ENCODE measurements around the gene LONP1.
"Not testable (repeated sequence)": the region's sequence is repeated elsewhere in the genome, so short reads cannot be mapped to it uniquely, and the experiment has no call there.

The LONP1 gene, protein sequence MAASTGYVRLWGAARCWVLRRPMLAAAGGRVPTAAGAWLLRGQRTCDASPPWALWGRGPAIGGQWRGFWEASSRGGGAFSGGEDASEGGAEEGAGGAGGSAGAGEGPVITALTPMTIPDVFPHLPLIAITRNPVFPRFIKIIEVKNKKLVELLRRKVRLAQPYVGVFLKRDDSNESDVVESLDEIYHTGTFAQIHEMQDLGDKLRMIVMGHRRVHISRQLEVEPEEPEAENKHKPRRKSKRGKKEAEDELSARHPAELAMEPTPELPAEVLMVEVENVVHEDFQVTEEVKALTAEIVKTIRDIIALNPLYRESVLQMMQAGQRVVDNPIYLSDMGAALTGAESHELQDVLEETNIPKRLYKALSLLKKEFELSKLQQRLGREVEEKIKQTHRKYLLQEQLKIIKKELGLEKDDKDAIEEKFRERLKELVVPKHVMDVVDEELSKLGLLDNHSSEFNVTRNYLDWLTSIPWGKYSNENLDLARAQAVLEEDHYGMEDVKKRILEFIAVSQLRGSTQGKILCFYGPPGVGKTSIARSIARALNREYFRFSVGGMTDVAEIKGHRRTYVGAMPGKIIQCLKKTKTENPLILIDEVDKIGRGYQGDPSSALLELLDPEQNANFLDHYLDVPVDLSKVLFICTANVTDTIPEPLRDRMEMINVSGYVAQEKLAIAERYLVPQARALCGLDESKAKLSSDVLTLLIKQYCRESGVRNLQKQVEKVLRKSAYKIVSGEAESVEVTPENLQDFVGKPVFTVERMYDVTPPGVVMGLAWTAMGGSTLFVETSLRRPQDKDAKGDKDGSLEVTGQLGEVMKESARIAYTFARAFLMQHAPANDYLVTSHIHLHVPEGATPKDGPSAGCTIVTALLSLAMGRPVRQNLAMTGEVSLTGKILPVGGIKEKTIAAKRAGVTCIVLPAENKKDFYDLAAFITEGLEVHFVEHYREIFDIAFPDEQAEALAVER

GRCh38 chr19:5719961-5720790 lies at the start of gene LONP1, which contains the start of gene CATSPERD:
LONP1 (minus strand) TSS chr19:5720146; CDS start chr19:5720132, 14 bp downstream.
CATSPERD (plus strand) TSS chr19:5720637; CDS start chr19:5720738, 101 bp downstream.
- no peaks in the 10 kb centered on the region for H3K9me3 Mint-ChIP-seq
- H3K27ac Mint-ChIP-seq = peak within 1 kb of the TSS; percentile 97
- peaks cover 3 to 5% of the 10 kb centered on the region in 2 donors for H3K27me3 Mint-ChIP-seq
- H3K4me3 Mint-ChIP-seq = peak within 1 kb of the TSS; percentile 89 to 94
- peak; percentile 91 to 92 for ATAC-seq (replicated peaks)
- peaks cover 12 to 13% of the 10 kb centered on the region in 2 donors for H3K36me3 Mint-ChIP-seq
- peaks cover 21 to 33% of the 10 kb centered on the region in 2 donors for H3K4me1 Mint-ChIP-seq
- DNase-seq = peak; percentile 97

- no peak overlapping the region for H3K4me3 Mint-ChIP-seq
- no peak overlapping the region for H3K27ac Mint-ChIP-seq
- H3K36me3 Mint-ChIP-seq = no peaks in the 10 kb centered on the region
- peaks cover 0 to under 1% of the 10 kb centered on the region in 2 donors for H3K9me3 Mint-ChIP-seq
- peaks cover 6 to 7% of the 10 kb centered on the region in 2 donors for H3K27me3 Mint-ChIP-seq
- ATAC-seq (replicated peaks) (no peak), DNase-seq (no peak)
- H3K4me1 Mint-ChIP-seq = peaks cover 4% of the 10 kb centered on the region in 2 donors
Measured at GRCh38 chr19:5767949-5768348, 48.0 kb upstream of the LONP1 start.

DNA sequence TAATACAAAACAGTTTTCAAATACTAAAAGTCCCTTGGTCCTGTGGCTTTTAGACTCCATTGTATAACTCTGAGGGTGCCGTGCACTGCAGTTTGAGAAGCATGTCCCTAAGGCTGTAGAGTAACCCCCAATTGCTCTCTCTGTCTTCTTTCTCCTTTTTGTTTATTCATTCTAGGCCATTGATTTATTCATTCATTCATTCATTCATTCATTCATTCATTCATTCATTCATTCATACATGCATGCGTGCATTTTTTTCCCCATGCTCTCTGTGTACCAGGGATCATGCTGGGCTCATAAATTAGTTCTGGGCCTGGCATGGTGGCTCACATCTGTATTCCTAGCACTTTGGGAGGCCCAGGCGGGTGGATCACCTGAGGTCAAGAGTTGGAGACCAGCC lies 45.3 kb upstream of the LONP1 start:
- Mint-ChIP-seq H3K27ac (no peak overlapping the region), H3K27me3 (peaks cover 9 to 12% of the 10 kb centered on the region in 2 donors), H3K9me3 (peaks cover 5 to 7% of the 10 kb centered on the region in 2 donors), H3K36me3 (no peaks in the 10 kb centered on the region), H3K4me1 (peaks cover 2 to 4% of the 10 kb centered on the region in 2 donors), H3K4me3 (no peak overlapping the region)
- DNase-seq (no peak), ATAC-seq (replicated peaks) (no peak)

- no peak overlapping the region for H3K4me3 Mint-ChIP-seq
- no peaks in the 10 kb centered on the region for H3K4me1 Mint-ChIP-seq
- ATAC-seq (replicated peaks) (no peak), DNase-seq (no peak)
- no peaks in the 10 kb centered on the region for H3K36me3 Mint-ChIP-seq
- H3K27ac Mint-ChIP-seq = no peak overlapping the region
- H3K27me3 Mint-ChIP-seq = peaks cover 13 to 25% of the 10 kb centered on the region in 2 donors
- H3K9me3 Mint-ChIP-seq = peaks cover 5 to 7% of the 10 kb centered on the region in 2 donors
Measured at GRCh38 chr19:5762608-5763217, 42.8 kb upstream of the LONP1 start.

- H3K27ac Mint-ChIP-seq = no peak overlapping the region
- no peak for DNase-seq
- no peak for ATAC-seq (replicated peaks)
- no peak overlapping the region for H3K4me3 Mint-ChIP-seq
- H3K9me3 Mint-ChIP-seq = no peaks in the 10 kb centered on the region
- no peaks in the 10 kb centered on the region for H3K4me1 Mint-ChIP-seq
- H3K36me3 Mint-ChIP-seq = no peaks in the 10 kb centered on the region
- H3K27me3 Mint-ChIP-seq = peaks cover 13 to 18% of the 10 kb centered on the region in 2 donors
Measured at GRCh38 chr19:5753743-5754142, 33.8 kb upstream of the LONP1 start.

GRCh38 chr19:5751709-5752108 lies 31.8 kb upstream of the LONP1 start:
- no peaks in the 10 kb centered on the region for H3K9me3 Mint-ChIP-seq
- H3K4me3 Mint-ChIP-seq = no peak overlapping the region
- H3K36me3 Mint-ChIP-seq = no peaks in the 10 kb centered on the region
- no peaks in the 10 kb centered on the region for H3K4me1 Mint-ChIP-seq
- peaks cover 7 to 11% of the 10 kb centered on the region in 2 donors for H3K27me3 Mint-ChIP-seq
- H3K27ac Mint-ChIP-seq = no peak overlapping the region
- DNase-seq (no peak), ATAC-seq (replicated peaks) (no peak)

DNA sequence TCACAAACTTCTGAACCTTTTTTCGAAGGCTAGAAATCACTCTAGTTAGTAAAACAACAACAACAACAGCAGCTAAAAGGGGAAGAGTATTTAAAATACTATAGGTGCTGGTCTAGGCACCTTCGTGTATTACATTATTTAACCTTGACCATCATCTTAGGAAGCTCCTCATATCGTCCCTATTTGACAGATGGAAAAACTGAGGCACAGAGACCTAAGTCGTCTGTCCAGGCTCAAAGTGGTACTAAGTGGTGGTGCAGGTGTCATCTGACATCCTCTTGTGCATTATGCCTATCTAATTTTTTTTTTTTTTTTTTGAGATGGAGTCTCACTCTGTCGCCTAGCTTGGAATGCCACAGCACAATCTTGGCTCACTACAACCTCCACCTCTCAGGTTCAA lies 29.6 kb upstream of the LONP1 start:
- no peaks in the 10 kb centered on the region for H3K9me3 Mint-ChIP-seq
- H3K4me3 Mint-ChIP-seq = no peak overlapping the region
- peaks cover 3 to 13% of the 10 kb centered on the region in 2 donors for H3K27me3 Mint-ChIP-seq
- no peak for ATAC-seq (replicated peaks)
- H3K27ac Mint-ChIP-seq = no peak overlapping the region
- H3K36me3 Mint-ChIP-seq = no peaks in the 10 kb centered on the region
- DNase-seq = no peak
- no peaks in the 10 kb centered on the region for H3K4me1 Mint-ChIP-seq

GRCh38 chr19:5748920-5749319 lies 29.0 kb upstream of the LONP1 start:
- H3K27ac Mint-ChIP-seq; H3K4me1 Mint-ChIP-seq; ATAC-seq (replicated peaks); DNase-seq; H3K36me3 Mint-ChIP-seq; H3K9me3 Mint-ChIP-seq; H3K4me3 Mint-ChIP-seq: not testable (repeated sequence)
- peaks cover 2 to 13% of the 10 kb centered on the region in 2 donors for H3K27me3 Mint-ChIP-seq

DNA sequence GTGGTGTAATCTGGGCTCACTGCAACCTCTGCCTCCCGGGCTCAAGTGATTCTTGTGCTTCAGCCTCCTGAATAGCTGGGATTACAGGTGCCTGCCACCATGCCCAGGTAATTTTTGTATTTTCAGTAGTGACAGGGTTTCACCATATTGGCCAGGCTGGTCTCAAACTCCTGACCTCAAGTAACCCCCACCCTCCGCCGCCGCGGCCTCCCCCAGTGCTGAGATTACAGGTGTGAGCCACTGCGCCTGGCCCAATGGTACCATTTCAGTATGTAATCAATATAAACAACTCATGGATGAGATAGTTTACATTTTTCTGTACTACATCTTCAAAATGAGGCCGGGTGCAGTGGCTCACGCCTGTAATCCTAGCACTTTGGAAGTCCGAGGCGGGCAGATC lies 25.1 kb upstream of the LONP1 start:
- H3K9me3 Mint-ChIP-seq; H3K4me1 Mint-ChIP-seq; H3K4me3 Mint-ChIP-seq; DNase-seq; H3K27ac Mint-ChIP-seq; H3K36me3 Mint-ChIP-seq; ATAC-seq (replicated peaks): not testable (repeated sequence)
- peaks cover 10 to 14% of the 10 kb centered on the region in 2 donors for H3K27me3 Mint-ChIP-seq

- H3K4me3 Mint-ChIP-seq = no peak overlapping the region
- no peaks in the 10 kb centered on the region for H3K4me1 Mint-ChIP-seq
- ATAC-seq (replicated peaks) (no peak), DNase-seq (no peak)
- H3K36me3 Mint-ChIP-seq = no peaks in the 10 kb centered on the region
- H3K27ac Mint-ChIP-seq = no peak overlapping the region
- no peaks in the 10 kb centered on the region for H3K9me3 Mint-ChIP-seq
- H3K27me3 Mint-ChIP-seq = peaks cover 10 to 14% of the 10 kb centered on the region in 2 donors
Measured at GRCh38 chr19:5743630-5744029, 23.7 kb upstream of the LONP1 start.

DNA sequence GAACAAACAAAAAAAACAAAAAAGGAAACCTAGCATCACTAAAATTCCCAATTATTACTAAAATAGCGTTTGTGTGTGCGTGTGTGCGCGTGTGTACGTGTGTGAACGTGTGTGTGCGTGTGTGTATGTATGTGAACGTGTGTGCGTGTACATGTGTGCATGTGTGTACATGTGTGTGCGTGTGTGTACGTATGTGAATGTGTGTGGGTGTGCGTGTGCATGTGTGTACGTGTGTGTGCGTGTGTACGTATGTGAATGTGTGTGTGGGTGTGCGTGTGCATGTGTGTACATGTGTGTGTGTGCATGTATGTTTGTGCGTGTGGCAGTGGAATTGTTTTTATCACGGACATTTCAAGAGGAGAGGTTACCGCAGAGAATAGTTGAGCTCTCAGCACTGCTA lies 22.1 kb upstream of the LONP1 start:
- H3K36me3 Mint-ChIP-seq = no peaks in the 10 kb centered on the region
- ATAC-seq (replicated peaks) (no peak), DNase-seq (no peak)
- peaks cover 10 to 11% of the 10 kb centered on the region in 2 donors for H3K27me3 Mint-ChIP-seq
- no peak overlapping the region for H3K27ac Mint-ChIP-seq
- no peaks in the 10 kb centered on the region for H3K9me3 Mint-ChIP-seq
- H3K4me3 Mint-ChIP-seq = no peak overlapping the region
- no peaks in the 10 kb centered on the region for H3K4me1 Mint-ChIP-seq

GRCh38 chr19:5738423-5738822 lies 18.5 kb upstream of the LONP1 start:
- Mint-ChIP-seq H3K27ac (no peak overlapping the region), H3K4me3 (no peak overlapping the region), H3K36me3 (no peaks in the 10 kb centered on the region), H3K4me1 (no peaks in the 10 kb centered on the region), H3K27me3 (peaks cover 3 to 7% of the 10 kb centered on the region in 2 donors), H3K9me3 (no peaks in the 10 kb centered on the region)
- ATAC-seq (replicated peaks) = no peak
- DNase-seq = no peak

- peaks cover 0 to 14% of the 10 kb centered on the region in 2 donors for H3K27me3 Mint-ChIP-seq
- H3K4me1 Mint-ChIP-seq; H3K4me3 Mint-ChIP-seq; ATAC-seq (replicated peaks); DNase-seq; H3K9me3 Mint-ChIP-seq; H3K27ac Mint-ChIP-seq; H3K36me3 Mint-ChIP-seq: not testable (repeated sequence)
Measured at GRCh38 chr19:5733172-5733571, 13.2 kb upstream of the LONP1 start.

Data from stimulated activated naive B cell treated with anti-CD40 and anti-IgM and Interleukin-4, amounts not matched to agents 10 μg/mL and 1 μg/mL and 100 μg/mL, for 72 hours (primary cell).